Embryonic facial prominence (tissue), 1 donor: ENCODE data around the gene OR2F1.

ENCODE experiments used
- DNase-seq: peaks from one replicate; pipeline ENCODE4 v3.0.0-alpha.2; 2016; ENCODE audit errors: extremely low spot score

The OR2F1 gene

DNA sequence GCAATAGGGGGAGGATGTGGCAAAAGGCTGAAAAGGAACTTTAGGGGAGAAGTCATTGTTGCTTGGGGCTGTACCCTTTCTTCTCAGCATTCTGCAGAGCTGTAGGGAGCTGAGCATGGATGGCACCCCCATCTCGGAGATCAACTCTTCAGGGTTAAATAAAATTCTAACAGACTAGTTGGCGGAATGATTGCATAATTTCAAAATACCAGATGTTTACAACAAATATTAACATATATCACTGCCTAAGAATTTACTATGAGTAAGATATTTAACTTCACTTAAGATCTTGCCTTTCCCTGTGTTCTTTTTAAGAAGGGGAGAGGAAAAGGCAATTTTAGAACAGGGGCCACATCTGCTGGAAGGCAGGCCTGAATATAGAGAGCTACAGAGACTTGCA, 509 bp upstream of the OR2F1 start:
- no peak for DNase-seq

DNA sequence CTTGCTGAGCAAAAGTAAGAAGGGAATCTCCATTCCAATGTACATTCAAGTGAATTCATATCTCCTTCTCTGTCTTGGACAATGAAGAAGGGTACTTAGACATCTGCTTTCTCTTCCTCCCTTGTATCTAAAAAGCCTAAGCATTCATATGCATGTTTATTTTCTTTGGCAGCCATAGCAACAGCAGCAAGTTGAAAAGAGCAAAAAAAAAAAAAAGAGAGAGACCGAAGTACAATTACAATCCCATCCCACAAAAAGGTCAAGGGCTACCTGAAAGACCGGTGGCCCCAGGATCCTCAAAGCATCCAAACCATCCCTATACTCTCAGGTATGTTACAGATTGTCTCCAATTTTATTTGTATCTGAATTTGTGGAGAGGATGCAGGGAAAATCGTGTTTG, 4.1 kb downstream of the OR2F1 start:
- no peak for DNase-seq

DNA sequence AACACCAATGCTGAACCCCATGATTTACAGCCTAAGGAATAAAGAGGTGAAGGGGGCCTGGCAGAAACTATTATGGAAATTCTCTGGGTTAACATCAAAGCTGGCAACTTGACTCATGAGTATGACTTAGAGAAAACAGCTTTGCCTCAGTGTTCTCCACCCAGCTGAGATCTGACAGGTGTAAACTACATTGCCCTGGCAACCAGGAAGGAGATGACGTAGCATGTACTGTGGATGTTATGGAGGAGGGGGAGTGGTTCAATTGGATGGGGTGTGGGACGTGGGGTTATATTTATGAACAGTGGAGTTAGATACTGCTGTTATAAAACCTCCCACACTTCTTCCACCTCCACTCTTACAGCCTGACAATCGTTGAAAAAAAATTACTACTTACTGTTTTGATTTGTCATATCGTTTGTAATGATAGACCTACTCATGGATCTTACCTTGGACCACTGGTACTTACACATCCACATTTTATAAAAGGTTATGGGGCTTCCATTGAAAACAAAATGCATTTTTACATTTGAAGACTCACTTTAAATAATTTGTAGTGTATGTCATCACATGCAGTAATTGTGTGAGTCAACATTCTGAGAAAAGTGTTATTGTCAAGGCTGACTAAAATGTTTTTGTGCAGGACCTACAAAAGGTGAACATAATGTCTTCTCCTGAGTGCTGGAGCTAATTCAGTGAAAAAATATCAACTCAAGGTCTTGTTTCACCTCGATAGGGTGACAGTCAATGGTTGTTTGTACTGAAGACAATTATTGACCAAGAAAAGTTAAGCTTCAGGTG, 6.4 kb downstream of the OR2F1 start:
- no peak for DNase-seq

DNA sequence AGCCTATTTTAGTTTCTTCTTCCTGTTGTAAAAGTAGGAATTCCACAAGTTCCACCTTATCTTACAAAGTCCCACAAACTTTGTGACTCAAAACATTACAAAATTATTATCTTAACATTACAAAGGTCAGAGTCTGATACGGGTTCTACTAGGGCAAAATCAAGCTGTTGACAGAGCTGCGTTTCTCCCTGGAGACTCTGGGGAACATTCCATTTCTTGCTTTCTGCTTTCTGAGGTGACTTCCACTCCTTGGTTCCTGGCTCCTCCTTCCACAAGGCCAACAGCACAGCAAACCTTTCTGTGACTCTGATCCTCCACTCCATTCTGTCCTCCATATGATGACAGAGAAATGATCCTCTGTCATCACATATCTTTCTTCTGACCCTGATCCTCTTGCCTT, 10.6 kb downstream of the OR2F1 start:
- no peak for DNase-seq

DNA sequence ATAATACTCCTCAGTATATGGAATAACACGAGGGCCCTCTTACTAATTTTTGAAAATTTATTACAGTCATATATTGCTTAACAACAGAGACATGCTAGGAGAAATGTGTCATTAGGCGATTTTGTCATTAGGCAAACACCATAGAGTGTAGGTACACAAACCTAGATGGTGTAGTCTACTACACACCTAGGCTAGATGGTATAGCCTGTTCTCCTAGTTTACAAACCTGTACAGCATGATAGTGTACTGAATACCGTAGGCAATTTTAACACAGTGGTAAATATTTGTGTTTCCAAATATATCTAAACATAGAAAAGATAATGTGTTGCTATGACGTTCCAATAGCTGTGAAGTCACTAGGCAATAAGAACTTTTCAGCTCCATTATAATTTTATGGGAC, 12.8 kb downstream of the OR2F1 start:
- no peak for DNase-seq

DNA sequence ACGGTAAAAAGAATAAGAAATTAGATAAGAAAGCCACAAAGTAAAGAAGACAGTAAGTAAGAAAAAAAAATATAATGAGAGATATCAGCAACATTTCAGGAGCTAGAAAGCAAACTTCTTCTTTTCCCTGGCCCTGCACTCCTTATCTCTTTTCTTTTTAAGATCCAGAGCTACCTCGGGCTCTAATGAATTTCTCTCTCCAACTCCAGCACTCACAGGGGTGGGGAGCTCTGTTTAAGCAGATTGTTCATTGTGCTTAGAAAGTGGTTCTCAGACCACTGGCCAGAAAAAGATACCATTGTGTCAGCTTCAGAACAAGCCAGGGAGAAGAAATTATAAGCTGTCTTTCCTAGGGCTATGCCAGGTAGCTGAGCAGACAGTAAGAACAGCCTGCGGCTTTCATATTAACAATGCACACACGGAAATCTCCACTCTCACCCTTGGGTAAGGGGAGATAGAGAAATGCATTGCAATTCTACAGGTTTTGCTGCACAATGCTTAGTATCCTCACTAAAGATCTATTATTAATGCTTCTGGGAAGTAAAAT, 19.3 kb downstream of the OR2F1 start:
- DNase-seq: no peak

DNA sequence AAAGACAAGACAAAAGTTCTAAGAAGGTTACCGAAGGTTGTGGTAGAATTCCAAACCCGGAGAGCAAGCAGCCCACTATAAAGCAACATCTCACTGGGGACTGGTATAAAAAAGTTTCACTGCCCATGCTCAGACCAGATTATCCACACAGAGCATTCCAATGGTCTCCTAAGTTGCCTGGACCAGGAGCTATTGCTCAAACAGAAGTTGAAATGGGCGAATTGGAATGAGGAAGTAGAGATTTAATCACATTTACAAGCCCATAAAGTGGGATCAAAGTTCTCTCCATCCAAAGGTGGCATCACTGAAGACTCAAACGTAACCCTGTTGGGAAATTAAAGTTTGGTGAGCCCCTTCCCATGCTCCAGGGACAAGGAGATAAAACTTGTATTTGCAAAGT, 19.8 kb downstream of the OR2F1 start:
- no peak for DNase-seq

DNA sequence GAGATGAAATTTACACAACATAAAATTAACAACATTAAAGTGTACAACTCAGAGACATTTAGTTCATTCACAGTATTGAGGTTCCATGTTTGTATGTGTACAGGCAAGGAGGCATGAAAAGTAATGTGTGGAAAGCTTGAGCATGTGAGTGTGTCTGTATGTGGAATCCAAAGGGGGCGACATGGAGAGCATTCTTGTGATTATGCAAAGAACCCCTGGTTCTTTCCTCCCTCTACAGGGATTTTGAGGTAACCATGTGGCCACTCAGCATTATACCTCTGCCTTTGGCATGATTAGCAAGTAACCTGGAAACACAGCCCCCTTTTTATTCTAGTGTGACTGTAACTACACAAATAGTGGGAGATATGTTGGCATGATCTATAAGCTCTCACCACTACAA, 21.0 kb downstream of the OR2F1 start:
- DNase-seq: no peak

DNA sequence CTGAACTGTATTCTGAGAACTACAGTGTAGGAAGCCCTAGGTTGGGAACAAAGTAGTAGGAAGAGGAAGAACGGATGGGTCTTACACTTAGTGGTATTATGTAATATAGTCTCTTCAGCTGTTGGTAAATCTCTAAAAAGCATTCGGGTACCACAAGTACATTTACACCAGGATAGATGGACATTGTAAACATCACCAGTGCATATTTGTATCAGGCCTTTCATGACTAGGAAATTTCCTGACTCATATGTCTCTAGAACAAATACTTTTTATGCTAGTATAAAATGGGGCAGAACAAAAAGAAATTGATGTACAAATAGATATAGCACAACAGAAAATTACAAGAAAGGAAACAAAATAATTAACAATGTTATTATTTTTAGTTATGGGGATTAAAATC, 23.9 kb downstream of the OR2F1 start:
- no peak for DNase-seq

DNA sequence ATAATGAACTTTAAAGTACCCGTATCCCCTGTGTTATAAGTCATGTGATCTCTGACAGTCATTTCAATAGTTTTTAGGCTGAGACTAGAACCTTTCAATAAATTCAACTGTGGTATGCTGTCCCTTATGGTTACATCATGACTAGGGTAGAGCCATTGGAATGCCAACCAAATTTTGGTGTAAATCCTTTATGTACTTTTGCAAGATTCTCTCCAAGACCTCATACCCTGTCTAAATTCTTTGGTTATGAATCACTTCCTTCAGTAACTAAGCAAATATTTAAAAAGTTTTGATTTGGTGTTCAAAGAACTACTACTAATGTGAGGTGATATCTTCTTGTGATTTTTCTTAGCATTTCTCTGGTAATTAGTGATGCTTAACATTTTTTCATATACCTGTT, 24.7 kb downstream of the OR2F1 start:
- no peak for DNase-seq

DNA sequence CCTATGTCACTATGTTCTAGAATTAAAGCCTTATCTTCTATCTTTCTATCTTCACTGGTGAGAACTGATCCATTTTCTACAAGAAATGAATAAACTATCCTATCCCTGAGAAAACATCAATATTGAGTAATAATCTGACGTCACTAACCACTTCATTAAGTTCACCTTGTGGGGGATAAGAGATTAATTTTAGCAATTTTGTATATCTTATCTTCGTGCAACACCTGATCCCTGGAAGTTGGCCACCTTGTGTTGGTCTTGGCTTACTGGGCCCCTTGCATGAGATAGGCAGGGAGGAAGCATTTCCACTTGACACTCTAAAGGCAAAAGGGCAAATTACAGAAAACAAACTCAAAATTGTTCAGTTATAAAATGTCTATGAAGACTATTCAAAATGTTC, 25.4 kb downstream of the OR2F1 start:
- no peak for DNase-seq

DNA sequence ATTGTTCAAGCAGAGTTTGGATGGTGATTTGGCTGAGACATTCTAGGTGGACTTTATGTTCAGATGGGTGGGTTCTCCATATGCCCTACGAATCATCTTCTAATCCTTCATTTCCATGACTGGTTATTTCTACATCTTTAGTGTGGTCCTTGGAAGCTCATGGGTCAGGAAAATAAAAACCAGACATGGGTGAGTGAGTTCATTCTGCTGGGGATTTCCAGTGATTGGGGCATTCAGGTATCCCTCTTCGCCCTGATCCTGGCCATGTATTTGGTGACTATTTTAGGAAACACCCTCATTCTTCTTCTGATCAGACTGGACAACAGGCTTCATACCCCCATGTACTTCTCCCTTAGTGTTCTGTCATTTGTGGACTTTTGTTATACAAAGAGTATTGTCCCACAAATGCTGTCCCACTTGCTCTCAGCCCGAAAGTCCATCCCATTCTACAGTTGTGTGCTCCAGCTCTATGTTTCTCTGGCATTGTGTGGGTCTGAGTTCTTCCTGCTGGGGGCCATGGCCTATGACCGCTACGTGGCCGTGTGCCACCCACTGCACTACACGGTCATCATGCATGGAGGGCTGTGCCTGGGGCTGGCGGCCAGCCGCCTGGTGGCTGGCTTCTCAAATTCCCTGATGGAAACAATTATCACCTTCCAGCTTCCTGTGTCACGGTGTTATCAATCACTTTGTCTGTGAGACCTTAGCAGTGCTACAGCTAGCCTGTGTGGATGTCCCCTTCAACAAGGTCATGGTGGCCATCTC, 26.3 kb downstream of the OR2F1 start:
- no peak for DNase-seq

DNA sequence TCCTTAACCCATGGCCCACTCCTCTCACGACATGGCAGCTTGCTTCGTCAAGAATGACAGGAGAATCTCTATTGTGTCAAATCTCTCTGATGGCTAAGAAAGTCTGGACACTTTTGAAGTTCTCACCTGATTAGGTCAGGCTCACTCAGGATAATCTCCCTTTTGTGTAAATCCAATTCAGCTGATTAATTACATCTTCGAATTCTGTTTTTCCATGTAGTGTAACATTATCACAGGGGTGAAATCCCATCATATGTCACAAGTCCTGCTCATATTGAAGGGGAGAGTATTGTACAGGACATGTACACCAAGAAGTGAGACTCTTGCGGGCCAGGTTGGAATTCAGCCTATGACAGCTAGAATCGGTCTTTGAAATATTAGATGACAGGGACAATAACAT, 29.3 kb downstream of the OR2F1 start:
- DNase-seq: no peak

DNA sequence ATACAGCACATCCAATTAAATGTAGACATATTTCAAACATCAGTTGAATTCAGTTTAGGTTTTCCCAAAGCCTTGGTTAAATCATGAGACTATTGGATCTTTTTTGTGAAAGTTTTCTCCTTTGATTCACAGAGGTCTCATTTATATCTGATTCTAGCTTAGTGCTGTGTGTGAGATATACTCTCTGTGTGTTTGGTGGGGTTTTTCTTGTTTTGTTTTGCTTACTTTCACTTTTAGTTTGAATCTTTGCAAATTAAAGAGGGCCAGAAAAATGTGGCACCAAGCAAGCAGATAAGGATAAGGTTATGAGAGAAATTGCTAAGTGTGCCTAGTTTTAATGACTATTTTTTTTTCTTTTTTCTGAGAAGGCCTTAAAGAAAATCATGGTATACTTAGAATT, 32.9 kb downstream of the OR2F1 start:
- DNase-seq: no peak

DNA sequence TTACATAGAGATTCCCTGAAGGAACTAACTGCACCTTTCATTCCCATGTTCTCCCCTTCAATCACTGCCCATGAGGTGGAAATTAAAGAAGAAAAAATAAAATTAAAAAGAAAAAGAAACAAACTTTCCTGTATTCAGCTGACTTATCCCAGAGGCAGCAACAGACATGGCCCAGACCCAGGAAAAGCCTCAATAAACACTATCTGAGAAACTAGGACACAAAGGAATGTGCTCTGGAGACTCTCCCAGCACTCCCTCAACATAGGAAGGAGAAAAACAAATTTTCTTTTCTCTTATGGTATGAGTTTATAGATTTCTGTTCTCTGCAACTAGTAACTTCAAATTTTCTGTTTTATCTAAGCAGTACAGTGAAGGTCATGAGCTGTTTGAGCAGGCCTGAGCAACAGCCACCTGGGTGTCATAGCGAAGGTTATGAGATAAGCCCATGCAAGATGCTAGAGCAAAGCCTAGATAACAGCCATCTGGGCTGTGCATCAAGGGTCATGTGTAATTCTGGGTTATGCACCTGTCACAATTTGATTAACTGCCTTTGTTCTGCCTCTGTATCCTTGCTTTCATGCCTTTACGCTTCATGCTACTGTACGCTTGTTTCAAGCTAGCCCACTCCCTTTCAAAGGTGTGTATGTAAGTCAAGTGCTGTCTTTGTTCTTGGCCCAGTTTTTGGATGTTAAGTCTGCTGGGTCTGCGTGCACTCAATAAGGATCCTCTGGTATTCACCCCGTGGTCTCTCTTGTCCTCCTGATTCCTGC, 34.5 kb downstream of the OR2F1 start:
- DNase-seq: no peak

DNA sequence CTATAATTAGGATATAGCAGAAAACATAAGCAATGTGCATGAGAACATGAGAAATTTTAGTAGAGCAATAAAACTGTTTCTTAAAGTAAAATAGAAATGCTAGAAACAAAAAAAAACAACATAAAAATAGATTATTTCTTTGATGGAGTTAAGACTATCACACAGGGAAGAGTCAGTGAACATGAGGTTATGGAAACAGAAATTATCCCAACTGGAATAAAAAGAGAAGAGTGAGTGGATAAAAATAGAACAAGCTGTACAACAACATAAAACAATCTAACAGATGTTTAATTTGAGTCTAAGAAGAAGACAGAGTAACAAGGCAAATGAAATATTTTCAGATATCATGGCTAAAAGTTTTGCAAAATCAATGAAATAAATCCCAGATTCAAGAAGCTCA, 38.0 kb downstream of the OR2F1 start:
- no peak for DNase-seq

DNA sequence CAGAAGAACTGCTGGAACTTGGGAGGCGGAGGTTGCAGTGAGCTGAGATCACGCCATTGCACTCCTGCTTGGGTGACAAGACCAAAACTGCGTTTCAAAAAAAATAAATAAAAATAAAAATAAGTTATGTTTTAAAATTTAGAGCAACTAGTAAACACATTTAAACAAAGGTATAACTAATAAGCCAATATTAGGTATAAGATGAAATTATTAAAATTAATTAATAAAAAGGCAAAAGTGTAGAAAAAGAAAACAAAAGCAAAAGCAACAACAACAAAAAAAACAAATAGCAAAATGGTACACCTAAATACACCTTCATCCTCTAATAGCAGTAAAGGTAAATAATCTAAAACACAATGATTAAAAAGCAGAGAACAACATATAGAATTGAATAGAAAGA, 39.3 kb downstream of the OR2F1 start:
- DNase-seq: no peak

DNA sequence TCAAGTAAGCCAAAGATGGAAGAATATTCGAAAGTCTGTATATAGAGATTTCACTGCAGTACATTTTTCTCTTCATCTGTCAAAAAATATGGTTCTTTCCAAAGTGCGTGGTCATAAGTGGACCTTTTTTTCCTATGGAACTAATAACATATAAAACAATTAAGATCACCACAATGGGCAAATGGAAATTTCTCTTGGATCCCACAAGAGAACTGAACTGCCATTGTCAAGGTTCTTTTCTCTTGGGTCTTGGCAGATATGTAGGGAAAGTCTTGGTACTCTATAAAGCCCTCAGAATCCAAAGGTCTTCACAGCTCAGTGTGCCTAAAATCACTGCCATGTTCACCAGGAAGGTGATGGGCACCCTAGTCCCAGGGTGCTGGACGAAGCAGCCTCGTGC, 45.4 kb downstream of the OR2F1 start, which contains the start of gene OR6B1:
OR6B1 (plus strand) TSS at position 301 of the 400 bp plus-strand sequence. CDS start 3,677 bp downstream, outside the sequence.
- DNase-seq: no peak

DNA sequence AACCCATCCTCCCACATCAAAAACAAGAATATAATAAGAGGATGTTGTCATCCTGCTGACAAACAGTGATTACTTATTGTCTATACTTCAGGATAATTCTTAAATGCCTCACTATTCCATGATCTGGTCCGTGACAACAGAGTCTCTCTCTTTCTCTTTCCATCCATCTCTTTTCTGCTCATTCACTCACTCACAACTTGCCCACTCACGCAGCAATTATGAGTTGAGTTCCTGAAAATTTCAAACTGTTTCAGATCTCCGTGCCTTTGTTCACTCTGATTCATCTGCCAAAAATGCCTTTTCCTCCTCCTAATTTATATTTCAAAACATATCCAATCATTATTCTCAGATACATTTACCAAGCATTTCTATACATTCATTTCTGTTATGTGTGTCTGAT, 46.9 kb downstream of the OR2F1 start:
- no peak for DNase-seq

DNA sequence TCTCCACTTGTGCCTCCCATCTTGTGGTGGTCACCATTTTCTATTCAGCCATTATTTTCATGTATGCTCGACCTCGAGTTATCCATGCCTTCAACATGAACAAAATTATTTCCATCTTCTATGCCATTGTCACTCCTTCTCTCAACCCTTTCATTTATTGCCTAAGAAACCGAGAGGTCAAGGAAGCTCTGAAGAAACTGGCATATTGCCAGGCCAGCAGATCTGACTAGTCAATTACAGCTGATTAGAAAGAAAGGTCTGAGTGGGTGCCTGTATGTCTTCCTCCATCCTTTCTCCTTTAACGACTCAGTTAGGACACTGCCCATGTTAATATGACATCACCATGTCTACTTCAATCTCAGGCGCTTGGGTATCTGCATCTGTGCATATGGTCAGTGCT, 50.1 kb downstream of the OR2F1 start:
- DNase-seq: no peak

DNA sequence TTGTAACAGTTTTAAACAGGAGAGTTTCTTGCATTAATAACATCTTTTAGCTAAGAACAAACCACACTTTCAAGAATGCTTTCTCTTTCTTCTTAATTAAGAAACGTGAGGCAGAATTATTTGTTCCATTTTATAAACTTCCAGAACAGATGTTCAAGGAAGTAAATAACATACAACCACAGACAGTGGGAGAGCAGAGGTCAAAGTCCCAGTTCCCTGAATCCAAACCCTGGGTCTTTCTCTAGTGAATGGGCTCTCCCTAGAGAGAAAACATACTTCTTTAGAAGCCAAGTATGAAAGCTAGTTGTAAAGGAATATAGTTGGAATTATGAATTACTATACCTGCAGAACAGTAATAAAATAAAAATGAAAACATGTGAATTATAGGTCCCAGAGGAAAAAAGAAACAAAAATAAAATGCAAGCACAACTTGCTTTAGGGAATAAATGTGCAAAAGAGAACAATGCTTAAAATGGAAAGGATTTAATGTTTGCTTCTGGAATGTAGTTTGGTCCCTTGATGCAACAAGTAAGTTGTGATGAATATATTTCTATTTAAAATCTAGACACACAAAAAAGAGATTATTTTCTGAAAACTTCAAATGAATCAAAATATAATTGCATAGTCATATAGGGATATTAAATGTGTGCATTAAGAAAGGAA, 51.5 kb downstream of the OR2F1 start:
- no peak for DNase-seq

DNA sequence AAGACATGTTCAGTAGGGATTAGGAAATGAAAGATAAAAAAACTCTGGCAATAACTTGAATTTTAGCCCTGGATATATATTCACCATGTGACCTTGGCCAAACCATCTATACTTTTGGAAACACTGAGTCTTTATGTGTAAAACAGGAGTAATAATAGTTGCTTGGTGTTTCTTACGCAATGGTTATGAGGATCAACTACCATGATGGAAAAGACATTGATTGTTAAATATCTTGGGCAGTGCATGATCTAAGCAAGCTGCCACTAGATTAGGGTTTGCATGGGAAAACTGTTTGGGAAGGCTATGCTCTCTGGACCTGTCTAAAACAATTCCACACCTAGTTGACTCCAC, 52.0 kb downstream of the OR2F1 start:
- DNase-seq: no peak
